Lung (tissue), 12 donors: ENCODE results near the gene SESTD1. TPM values are rescaled to one million over a fixed set of nuclear protein-coding genes. Genes with fewer than 3 reads are reported as not detected.
"Not testable (repeated sequence)": the region's sequence is repeated elsewhere in the genome, so short reads cannot be mapped to it uniquely, and the experiment has no call there.

Experiments
- ATAC-seq: fragments of 200-7000 bp; cut with Tn5 transposase; one replicate; pipeline ENCODE4 v1.9.1; 2020; ENCODE audit warnings: moderate number of reproducible peaks; ENCODE audit not compliant: insufficient read depth, low FRiP score
- DNase-seq, 3 donors: peaks; one replicate each; pipeline ENCODE4 v3.0.0-alpha.2; 2013 to 2017
- H3K27ac ChIP-seq, 2 donors: one replicate each; pipeline ENCODE4 v1.5.1; 2013; ENCODE audit warnings: mild to moderate bottlenecking in 2 of 2, moderate library complexity in 2 of 2, control low read depth in 1 of 2, inconsistent platforms in 1 of 2, low read depth in 1 of 2, low read length in 1 of 2
- H3K27me3 ChIP-seq, 3 donors: one replicate each; pipeline ENCODE4 v1.5.1; 2013; ENCODE audit warnings: low read length in 2 of 3; ENCODE audit not compliant: control insufficient read depth in 3 of 3, insufficient read depth in 3 of 3
- H3K36me3 ChIP-seq, 4 donors: one replicate each; pipeline ENCODE4 v1.5.1; 2013; ENCODE audit warnings: low read length in 4 of 4, mild to moderate bottlenecking in 1 of 4, moderate library complexity in 1 of 4; ENCODE audit not compliant: control insufficient read depth in 4 of 4, insufficient read depth in 4 of 4
- H3K4me1 ChIP-seq, 5 donors: one replicate each; pipeline ENCODE4 v1.5.1; 2013; ENCODE audit warnings: low read length in 5 of 5, mild to moderate bottlenecking in 2 of 5, moderate library complexity in 1 of 5; ENCODE audit not compliant: control insufficient read depth in 5 of 5, insufficient read depth in 5 of 5
- H3K4me3 ChIP-seq: one replicate; pipeline ENCODE4 v1.5.1; 2013; ENCODE audit warnings: mild to moderate bottlenecking, control low read depth, moderate library complexity
- H3K9ac ChIP-seq, 2 donors: one replicate each; pipeline ENCODE4 v1.5.1; 2013; ENCODE audit warnings: low read length in 2 of 2, control low read depth in 1 of 2; ENCODE audit not compliant: insufficient read depth in 1 of 2
- H3K9me3 ChIP-seq, 4 donors: one replicate each; pipeline ENCODE4 v1.5.1; 2013; ENCODE audit warnings: low read length in 3 of 4, mild to moderate bottlenecking in 1 of 4, moderate library complexity in 1 of 4; ENCODE audit not compliant: control insufficient read depth in 4 of 4, insufficient read depth in 3 of 4
- WGBS, 2 donors: extraction: QIAGEN DNeasy Blood & Tissue Kit; methylation state at CpG; one replicate each; pipeline ENCODE4 v1.1.7; 2013; 5-methylcytosine and 5-hydroxymethylcytosine counted together
- polyA plus RNA-seq, 2 donors: library from polyadenylated mRNA; stranded (reverse); fragments of 200-250 nt; gene quantifications; one replicate each; pipeline ENCODE4 v1.2.1, GENCODE V29; 2013
- total RNA-seq, 2 donors: library from RNA; depleted of rRNA in 1 of 2; stranded (reverse); fragments of >200 nt in 1 of 2; gene quantifications; one replicate each; pipeline ENCODE4 v1.2.1, GENCODE V29; 2014 to 2021
- TF ChIP-seq, protein P1 (sequence below): IDR thresholded peaks from 2 replicates; pipeline ENCODE4 v1.5.1; 2012; ENCODE audit warnings: mild to moderate bottlenecking; ENCODE audit errors: control extremely low read depth, extremely low read depth
- donor health status: control.
- donor health status: control.
- donor health status: Bipolar disorder and iron deficiency.
- donor health status: healthy.
- donor health status: DM: yes; HTN: yes; CAD: no.

Gene SESTD1
- total and polyA plus RNA-seq, 4 donors = 11.2 to 96.4 (median 49.3) TPM

DNA sequence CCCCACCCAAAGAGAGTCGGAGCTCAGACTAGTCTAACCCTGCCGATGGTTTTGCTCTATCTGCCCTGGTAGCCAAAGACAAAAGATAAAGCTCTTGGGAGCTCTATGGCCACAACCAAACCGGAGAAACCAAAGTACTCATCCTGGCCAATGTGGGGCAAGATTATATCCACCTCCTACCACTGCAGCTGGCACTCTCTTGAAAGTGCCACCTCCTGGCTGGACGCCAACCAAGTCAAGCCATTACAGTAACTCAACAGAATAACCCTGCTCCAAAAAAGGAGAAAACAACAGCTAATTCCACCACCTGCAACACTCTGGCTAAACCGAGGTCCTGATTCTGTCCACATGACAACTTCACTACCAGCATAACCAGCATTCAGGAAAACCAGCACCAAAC is 57.6 kb downstream of the SESTD1 start:
- no peak for ATAC-seq
- H3K36me3 ChIP-seq = no peaks in the 10 kb centered on the region

DNA sequence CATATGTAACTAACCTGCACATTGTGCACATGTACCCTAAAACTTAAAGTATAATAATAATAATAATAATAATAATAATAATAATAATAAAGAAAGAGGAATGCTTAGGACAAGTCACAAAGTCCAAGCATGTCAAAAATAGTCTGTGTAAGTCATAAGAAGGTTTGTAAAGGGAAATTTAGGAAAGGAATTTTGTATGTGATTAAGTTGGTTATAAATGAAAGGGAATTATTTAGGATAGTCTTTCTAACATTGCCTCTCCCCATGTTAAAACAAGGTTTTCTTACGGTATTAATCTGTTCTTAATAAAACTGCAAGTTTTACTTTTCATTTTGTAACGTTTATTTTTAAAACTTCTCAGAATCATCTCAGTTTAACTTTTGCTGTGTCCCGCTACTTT is 62.8 kb downstream of the SESTD1 start:
- ATAC-seq (no peak), DNase-seq (peak in 2 of 3 donors; percentile 22 to 54)
- Histone ChIP-seq H3K4me1 (no peaks in the 10 kb centered on the region), H3K4me3 (no peak overlapping the region), H3K27ac (no peak overlapping the region), H3K9me3 (peaks cover 0 to 24% (median 0%) of the 10 kb centered on the region in 4 donors), H3K9ac (no peak overlapping the region), H3K36me3 (no peaks in the 10 kb centered on the region), H3K27me3 (no peaks in the 10 kb centered on the region)
- TF ChIP-seq, protein P1, sequence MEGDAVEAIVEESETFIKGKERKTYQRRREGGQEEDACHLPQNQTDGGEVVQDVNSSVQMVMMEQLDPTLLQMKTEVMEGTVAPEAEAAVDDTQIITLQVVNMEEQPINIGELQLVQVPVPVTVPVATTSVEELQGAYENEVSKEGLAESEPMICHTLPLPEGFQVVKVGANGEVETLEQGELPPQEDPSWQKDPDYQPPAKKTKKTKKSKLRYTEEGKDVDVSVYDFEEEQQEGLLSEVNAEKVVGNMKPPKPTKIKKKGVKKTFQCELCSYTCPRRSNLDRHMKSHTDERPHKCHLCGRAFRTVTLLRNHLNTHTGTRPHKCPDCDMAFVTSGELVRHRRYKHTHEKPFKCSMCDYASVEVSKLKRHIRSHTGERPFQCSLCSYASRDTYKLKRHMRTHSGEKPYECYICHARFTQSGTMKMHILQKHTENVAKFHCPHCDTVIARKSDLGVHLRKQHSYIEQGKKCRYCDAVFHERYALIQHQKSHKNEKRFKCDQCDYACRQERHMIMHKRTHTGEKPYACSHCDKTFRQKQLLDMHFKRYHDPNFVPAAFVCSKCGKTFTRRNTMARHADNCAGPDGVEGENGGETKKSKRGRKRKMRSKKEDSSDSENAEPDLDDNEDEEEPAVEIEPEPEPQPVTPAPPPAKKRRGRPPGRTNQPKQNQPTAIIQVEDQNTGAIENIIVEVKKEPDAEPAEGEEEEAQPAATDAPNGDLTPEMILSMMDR = no peak
- WGBS, 2 donors = 96% methylated on average over 3 of the region's 3 CpGs; no CpG with 5 or more reads in 1 of the 2 donors

More for the DNA sequence above, 57.6 kb downstream of the SESTD1 start:
- no peak for DNase-seq
- no peaks in the 10 kb centered on the region for H3K27me3 ChIP-seq
- no peak overlapping the region for H3K27ac ChIP-seq
- H3K9ac ChIP-seq = no peak overlapping the region
- 94% methylated on average over 5 of the region's 5 CpGs; no CpG with 5 or more reads in 1 of the 2 donors for WGBS, 2 donors
- no peak overlapping the region for H3K4me3 ChIP-seq
- no peaks in the 10 kb centered on the region for H3K4me1 ChIP-seq
- TF ChIP-seq, protein P1 = no peak
- peaks cover 0 to 27% (median 0%) of the 10 kb centered on the region in 4 donors for H3K9me3 ChIP-seq

DNA sequence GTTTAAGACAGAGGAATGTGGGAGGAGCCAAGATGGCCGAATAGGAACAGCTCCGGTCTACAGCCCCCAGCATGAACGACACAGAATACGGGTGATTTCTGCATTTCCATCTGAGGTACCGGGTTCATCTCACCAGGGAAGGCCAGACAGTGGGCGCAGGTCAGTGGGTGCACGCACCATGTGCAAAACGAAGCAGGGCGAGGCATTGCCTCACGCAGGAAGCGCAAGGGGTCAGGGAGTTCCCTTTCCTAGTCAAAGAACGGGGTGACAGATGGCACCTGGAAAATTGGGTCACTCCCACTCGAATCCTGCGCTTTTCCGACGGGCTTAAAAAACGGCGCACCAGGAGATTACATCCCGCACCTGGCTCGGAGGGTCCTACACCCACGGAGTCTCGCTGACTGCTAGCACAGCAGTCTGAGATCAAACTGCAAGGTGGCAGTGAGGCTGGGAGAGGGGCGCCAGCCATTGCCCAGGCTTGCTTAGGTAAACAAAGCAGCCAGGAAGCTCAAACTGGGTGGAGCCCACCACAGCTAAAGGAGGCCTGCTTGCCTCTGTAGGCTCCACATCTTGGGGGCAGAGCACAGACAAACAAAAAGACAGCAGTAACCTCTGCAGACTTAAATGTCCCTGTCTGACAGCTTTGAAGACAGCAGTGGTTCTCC is 68.6 kb downstream of the SESTD1 start:
- DNase-seq = not testable (repeated sequence)
- WGBS, 2 donors = 90 to 93% methylated on average over 23 of the region's 23 CpGs

DNA sequence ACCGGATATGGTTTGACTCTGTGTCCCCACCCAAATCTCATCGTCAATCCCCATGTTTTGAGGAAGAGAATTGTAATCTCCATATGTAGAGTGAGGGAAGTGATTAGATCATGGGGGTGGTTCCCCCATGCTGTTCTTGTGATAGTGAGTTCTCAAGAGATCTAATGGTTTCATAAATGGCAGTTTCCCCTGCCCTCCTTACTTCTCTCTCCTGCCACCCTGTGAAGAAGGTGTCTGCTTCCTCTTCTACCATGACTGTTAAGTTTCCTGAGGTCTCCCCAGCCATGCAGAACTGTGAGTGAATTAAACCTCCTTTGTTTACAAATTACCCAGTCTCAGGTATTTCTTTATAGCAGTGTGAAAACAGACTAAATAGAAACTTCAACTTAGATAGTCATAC is 69.5 kb downstream of the SESTD1 start:
- Histone ChIP-seq H3K4me1 (peaks cover 0 to 4% (median 0%) of the 10 kb centered on the region in 5 donors), H3K27me3 (no peaks in the 10 kb centered on the region), H3K9me3 (peaks cover 0 to 3% (median 0%) of the 10 kb centered on the region in 4 donors), H3K9ac (no peak overlapping the region), H3K36me3 (peaks cover 0 to 10% (median 1%) of the 10 kb centered on the region in 4 donors), H3K27ac (no peak overlapping the region), H3K4me3 (no peak overlapping the region)
- ATAC-seq (no peak), DNase-seq (no peak)
- WGBS, 2 donors = 85 to 94% methylated on average over 2 of the region's 2 CpGs
- TF ChIP-seq, protein P1 = no peak

More for the DNA sequence above, 68.6 kb downstream of the SESTD1 start:
- H3K4me1 ChIP-seq, H3K27me3 ChIP-seq, H3K9me3 ChIP-seq, H3K27ac ChIP-seq, H3K4me3 ChIP-seq, ATAC-seq, H3K9ac ChIP-seq, H3K36me3 ChIP-seq: not testable (repeated sequence)
